ENCODE data around the gene CNBD2.

DNA sequence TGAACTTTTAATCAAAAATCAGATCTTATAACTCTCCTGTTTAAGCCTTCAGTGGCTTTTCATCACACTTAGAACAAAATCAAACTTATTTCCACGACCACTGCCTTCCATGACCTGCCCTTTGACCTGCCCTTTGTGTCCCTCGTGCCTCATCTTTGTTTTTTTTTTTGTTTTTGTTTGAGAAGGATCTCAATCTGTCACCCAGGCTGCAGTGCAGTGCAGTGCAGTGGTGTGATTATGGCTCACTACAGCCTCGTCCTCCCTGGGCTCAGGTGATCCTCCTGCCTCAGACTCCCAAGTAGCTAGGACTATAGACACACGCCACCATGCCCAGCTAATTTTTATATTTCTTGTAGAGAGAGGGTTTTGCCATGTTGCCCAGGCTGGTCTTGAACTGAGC lies 86.8 kb downstream of the CNBD2 start:
- no peak for TF ChIP-seq EZH2 (IDR thresholded peaks at IDR 0.05; ENCODE audit: borderline replicate concordance, low read length)
- TF ChIP-seq, protein P1, sequence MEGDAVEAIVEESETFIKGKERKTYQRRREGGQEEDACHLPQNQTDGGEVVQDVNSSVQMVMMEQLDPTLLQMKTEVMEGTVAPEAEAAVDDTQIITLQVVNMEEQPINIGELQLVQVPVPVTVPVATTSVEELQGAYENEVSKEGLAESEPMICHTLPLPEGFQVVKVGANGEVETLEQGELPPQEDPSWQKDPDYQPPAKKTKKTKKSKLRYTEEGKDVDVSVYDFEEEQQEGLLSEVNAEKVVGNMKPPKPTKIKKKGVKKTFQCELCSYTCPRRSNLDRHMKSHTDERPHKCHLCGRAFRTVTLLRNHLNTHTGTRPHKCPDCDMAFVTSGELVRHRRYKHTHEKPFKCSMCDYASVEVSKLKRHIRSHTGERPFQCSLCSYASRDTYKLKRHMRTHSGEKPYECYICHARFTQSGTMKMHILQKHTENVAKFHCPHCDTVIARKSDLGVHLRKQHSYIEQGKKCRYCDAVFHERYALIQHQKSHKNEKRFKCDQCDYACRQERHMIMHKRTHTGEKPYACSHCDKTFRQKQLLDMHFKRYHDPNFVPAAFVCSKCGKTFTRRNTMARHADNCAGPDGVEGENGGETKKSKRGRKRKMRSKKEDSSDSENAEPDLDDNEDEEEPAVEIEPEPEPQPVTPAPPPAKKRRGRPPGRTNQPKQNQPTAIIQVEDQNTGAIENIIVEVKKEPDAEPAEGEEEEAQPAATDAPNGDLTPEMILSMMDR (conservative IDR thresholded peaks at IDR 0.05 in 1 of 2, IDR thresholded peaks at IDR 0.05 in 1 of 2; ENCODE audit: extremely low read depth in 1 of 2, insufficient read depth in 1 of 2, low read depth in 1 of 2, low read length in 2 of 2): no peak
